Heart right ventricle (tissue), 16 donors: Measurements from ENCODE around the gene PIGW. TPM values are rescaled to one million over a fixed set of nuclear protein-coding genes. Genes with fewer than 3 reads are reported as not detected.

Experiments
- ATAC-seq, 8 donors: fragments of 200-7000 bp; cut with Tn5 transposase; one replicate each; pipeline ENCODE4 v1.9.1; 2020; ENCODE audit warnings: mild to moderate bottlenecking in 8 of 8, moderate library complexity in 8 of 8, moderate number of reproducible peaks in 1 of 8
- DNase-seq, 2 donors: peaks; one replicate each; pipeline ENCODE4 v3.0.0-alpha.2; 2020
- H3K27ac ChIP-seq, 10 donors: fragments of 200-600 bp; sonication (generic) in 2 of 10; one replicate each; pipeline versions ENCODE4 v1.5.0 to v1.8.0; 2020 to 2022; ENCODE audit warnings: mild to moderate bottlenecking in 3 of 10
- H3K27me3 ChIP-seq, 7 donors: fragments of 200-600 bp; one replicate each; pipeline ENCODE4 v1.8.0; 2021 to 2022; ENCODE audit warnings: mild to moderate bottlenecking in 2 of 7
- H3K36me3 ChIP-seq, 9 donors: fragments of 200-600 bp; sonication (generic) in 1 of 9; one replicate each; pipeline versions ENCODE4 v1.5.0 to v1.8.0; 2020 to 2022; ENCODE audit warnings: mild to moderate bottlenecking in 2 of 9
- H3K4me1 ChIP-seq, 9 donors: fragments of 200-600 bp; sonication (generic) in 1 of 9; one replicate each; pipeline versions ENCODE4 v1.5.0 to v1.8.0; 2020 to 2022; ENCODE audit warnings: mild to moderate bottlenecking in 4 of 9
- H3K4me3 ChIP-seq, 10 donors: fragments of 200-600 bp; sonication (generic) in 2 of 10; one replicate each; pipeline versions ENCODE4 v1.5.0 to v1.8.0; 2020 to 2022; ENCODE audit warnings: mild to moderate bottlenecking in 7 of 10, moderate library complexity in 2 of 10
- H3K9me3 ChIP-seq, 11 donors: fragments of 200-600 bp in 10 of 11; sonication (generic) in 2 of 11; one replicate each; pipeline versions ENCODE4 v1.5.0 to v1.8.0; 2013 to 2022; ENCODE audit warnings: mild to moderate bottlenecking in 2 of 11, control low read depth in 1 of 11, moderate library complexity in 1 of 11
- WGBS, 2 donors: extraction: QIAGEN DNeasy Blood & Tissue Kit; methylation state at CpG; one replicate each; pipeline ENCODE4 v1.1.7; 2013; ENCODE audit warnings: inconsistent platforms in 1 of 2; 5-methylcytosine and 5-hydroxymethylcytosine counted together
- intact Hi-C, 10 donors: fragments of 100-400 bp; cut with DNase I; formaldehyde crosslinking; loops; one replicate each; pipeline versions ENCODE4 v1.11.1 to v1.14.2; 2022
- polyA plus RNA-seq, 2 donors: library from polyadenylated mRNA; stranded (reverse); fragments of 200-250 nt; gene quantifications; one replicate each; pipeline ENCODE4 v1.2.3, GENCODE V29; 2013
- total RNA-seq, 10 donors: library from RNA; stranded (reverse); fragmentation: NEBNext Ultra II Directional in 3 of 10; extraction: Animal tissue kit (Norgen Biotek cat#: 25700) in 3 of 10; gene quantifications; one replicate each; pipeline versions ENCODE4 v1.2.1 to v1.2.4, GENCODE V29; 2021 to 2023
- TF ChIP-seq, protein P1 (sequence below), 9 donors: fragments of 200-600 bp; sonication (generic) in 2 of 9; IDR thresholded peaks; one replicate each; pipeline versions ENCODE4 v1.5.0 to v1.8.0; 2021 to 2022; ENCODE audit warnings: antibody characterized with exemption in 9 of 9, mild to moderate bottlenecking in 5 of 9, moderate library complexity in 1 of 9
- donor health status: Arrhythmogenic right ventricular cardiomyopathy.
- donor health status: ischemic (EF 13 %, LVEDD 7.1; RV severe dilation, severe dysfunction).
- donor health status: healthy with polysubstance abuse.
- donor health status: DM: no; HTN: yes; CAD: no.
- donor health status: DM: no; HTN: no; CAD: no.
- donor health status: ischemic (EF 25% LVEDD 6.9; RV normal size, moderate dysfunction).
- donor health status: ischemic (EF 25% LVEDD 5.7; RV mildly dilated, moderate dysfunction).
- donor health status: healthy.
- donor health status: DM: yes; HTN: yes; CAD: no.
- donor health status: Ischemic cardiomyopathy.
- donor health status: ischemic (EF 35%, LVEDD 5.7; RV mildly dilated, moderate dysfunction).
- donor health status: nonischemic (EF 11% LVEDD 7.7; RV severe dilation, severe dysfunction).
- donor health status: DM: yes; HTN: yes; CAD: no.
- donor health status: PGD.
- donor health status: ischemic (EF 29% LVEDD 5.4; RV normal size, mild dysfunction).
- donor health status: nonischemic (EF 23%, LVEDD 6.1; RV moderate dilation, normal function).

Gene PIGW
- total and polyA plus RNA-seq, 12 donors, result 2.5 to 10.2 (median 6.2) TPM

DNA sequence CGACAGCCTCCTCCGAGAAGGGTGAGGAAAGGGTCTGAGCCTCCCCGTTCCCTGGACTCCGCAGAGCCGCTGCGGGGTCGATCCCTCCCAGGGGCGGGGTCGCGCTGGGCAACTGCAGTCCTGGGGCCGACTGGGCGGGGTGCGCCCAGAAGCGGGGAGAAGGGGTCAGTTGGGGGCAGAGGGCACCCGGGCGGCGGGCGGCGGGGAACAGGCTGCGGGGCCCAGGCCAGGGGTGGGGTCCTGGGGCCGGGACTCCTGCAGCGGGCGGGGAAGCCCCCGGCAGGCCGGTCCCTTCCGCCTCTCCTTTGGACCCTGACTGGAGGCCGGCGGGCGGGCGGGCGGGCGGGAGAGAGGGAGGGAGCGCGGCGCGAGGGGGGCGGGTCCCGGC lies 10.3 kb downstream of the PIGW start:
- H3K36me3 ChIP-seq, result peaks cover 0 to 32% (median 0%) of the 10 kb centered on the region in 9 donors
- no peaks in the 10 kb centered on the region for H3K9me3 ChIP-seq
- DNase-seq (no peak), ATAC-seq (peak in 7 of 8 donors; percentile 40 to 73 (median 56))
- peak overlapping the region; percentile 69 to 98 (median 86) for H3K4me3 ChIP-seq
- H3K4me1 ChIP-seq, result peaks cover 16 to 52% (median 48%) of the 10 kb centered on the region in 9 donors
- H3K27me3 ChIP-seq, result no peaks in the 10 kb centered on the region
- intact Hi-C loops, result loop anchor here in 6 of 10 donors (5.0 to 10.0 kb wide), 3 partner anchors 47 to 60 kb away; partner anchors contain the start of genes DHRS11 (in 6 of the 6) and ZNHIT3 (in 1 of the 6)
- TF ChIP-seq, protein P1, sequence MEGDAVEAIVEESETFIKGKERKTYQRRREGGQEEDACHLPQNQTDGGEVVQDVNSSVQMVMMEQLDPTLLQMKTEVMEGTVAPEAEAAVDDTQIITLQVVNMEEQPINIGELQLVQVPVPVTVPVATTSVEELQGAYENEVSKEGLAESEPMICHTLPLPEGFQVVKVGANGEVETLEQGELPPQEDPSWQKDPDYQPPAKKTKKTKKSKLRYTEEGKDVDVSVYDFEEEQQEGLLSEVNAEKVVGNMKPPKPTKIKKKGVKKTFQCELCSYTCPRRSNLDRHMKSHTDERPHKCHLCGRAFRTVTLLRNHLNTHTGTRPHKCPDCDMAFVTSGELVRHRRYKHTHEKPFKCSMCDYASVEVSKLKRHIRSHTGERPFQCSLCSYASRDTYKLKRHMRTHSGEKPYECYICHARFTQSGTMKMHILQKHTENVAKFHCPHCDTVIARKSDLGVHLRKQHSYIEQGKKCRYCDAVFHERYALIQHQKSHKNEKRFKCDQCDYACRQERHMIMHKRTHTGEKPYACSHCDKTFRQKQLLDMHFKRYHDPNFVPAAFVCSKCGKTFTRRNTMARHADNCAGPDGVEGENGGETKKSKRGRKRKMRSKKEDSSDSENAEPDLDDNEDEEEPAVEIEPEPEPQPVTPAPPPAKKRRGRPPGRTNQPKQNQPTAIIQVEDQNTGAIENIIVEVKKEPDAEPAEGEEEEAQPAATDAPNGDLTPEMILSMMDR (IDR thresholded peaks at IDR 0.05), result no peak
- H3K27ac ChIP-seq, result peak overlapping the region; percentile 97 to 100 (median 100)
- 1% methylated on average over 17 to 29 of the region's 38 CpGs for WGBS, 2 donors

DNA sequence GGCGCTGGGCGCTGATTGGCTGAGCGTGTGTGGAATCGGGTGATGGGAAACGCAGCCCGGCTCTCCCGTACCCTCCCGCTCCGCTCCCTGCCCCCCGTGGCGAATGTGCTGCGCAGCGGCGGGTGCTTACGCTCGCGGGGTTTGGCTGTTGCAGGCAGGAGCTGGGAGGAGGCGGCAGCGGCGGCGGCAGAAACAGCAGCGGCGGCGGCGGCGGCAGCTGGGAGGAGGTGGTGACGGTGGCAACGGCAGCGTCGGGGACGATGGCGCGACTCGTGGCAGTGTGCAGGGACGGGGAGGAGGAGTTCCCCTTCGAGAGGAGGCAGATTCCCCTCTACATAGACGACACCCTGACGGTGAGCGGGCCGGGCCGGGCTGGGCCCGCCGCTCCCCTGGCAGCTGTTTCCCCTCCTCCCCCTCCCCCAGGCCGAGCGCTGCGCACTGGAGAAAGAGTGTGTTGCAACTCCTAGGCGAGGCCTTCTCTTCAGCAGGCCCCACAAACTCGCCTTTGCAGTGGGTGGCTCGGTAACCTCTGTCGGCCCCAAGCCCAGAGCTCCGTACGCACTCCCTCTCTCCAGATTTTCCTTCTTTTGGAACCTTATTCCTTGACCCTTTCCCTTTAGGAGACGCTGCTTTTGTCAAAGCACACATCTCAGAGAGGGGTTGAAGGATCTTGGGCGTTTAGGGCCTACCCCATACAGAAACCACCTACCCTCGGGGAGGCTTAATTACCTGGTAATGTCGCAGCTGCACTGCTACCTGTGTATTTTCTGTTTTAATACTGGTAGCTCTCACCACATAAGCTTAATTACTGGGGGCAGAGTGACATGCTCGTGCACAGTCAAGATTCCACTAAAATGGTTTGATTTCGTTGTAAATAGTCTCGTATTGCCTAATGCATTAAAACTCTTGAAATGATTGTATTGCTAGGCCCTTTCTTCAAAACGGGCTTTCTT lies 11.0 kb downstream of the PIGW start:
- H3K27ac ChIP-seq, result peak overlapping the region; percentile 97 to 100 (median 100)
- ATAC-seq (peak; percentile 89 to 95 (median 92)), DNase-seq (peak; percentile 96 to 97)
- peak overlapping the region; percentile 69 to 98 (median 86) for H3K4me3 ChIP-seq
- no peaks in the 10 kb centered on the region for H3K9me3 ChIP-seq
- intact Hi-C loops, result loop anchor here in 6 of 10 donors (5.0 to 10.0 kb wide), 3 partner anchors 47 to 61 kb away; partner anchors contain the start of genes DHRS11 (in 6 of the 6) and ZNHIT3 (in 1 of the 6)
- H3K4me1 ChIP-seq, result peaks cover 16 to 56% (median 49%) of the 10 kb centered on the region in 9 donors
- TF ChIP-seq, protein P1 (IDR thresholded peaks at IDR 0.05), result no peak
- 1% methylated on average over 60 of the region's 60 CpGs for WGBS, 2 donors
- H3K27me3 ChIP-seq, result no peaks in the 10 kb centered on the region
- H3K36me3 ChIP-seq, result peaks cover 0 to 30% (median 0%) of the 10 kb centered on the region in 9 donors

GRCh38 chr17:36546418-36547093 lies 11.8 kb downstream of the PIGW start:
- TF ChIP-seq, protein P1 (IDR thresholded peaks at IDR 0.05), result no peak
- DNase-seq, result no peak
- Histone ChIP-seq H3K9me3 (no peaks in the 10 kb centered on the region), H3K27ac (peak overlapping the region in 9 of 10 donors; percentile 97 to 100 (median 100)), H3K27me3 (no peaks in the 10 kb centered on the region), H3K4me3 (peak overlapping the region; percentile 69 to 98 (median 86)), H3K36me3 (peaks cover 0 to 30% (median 0%) of the 10 kb centered on the region in 9 donors), H3K4me1 (peaks cover 16 to 65% (median 49%) of the 10 kb centered on the region in 9 donors)
- 20 to 29% methylated on average over 7 of the region's 7 CpGs for WGBS, 2 donors
- intact Hi-C loops, result loop anchor here in 6 of 10 donors (5.0 to 10.0 kb wide), 3 partner anchors 46 to 62 kb away; partner anchors contain the start of genes DHRS11 (in 6 of the 6) and ZNHIT3 (in 1 of the 6)
- no peak for ATAC-seq

- ATAC-seq, result no peak
- Histone ChIP-seq H3K4me1 (peaks cover 16 to 77% (median 55%) of the 10 kb centered on the region in 9 donors), H3K27me3 (no peaks in the 10 kb centered on the region), H3K36me3 (peaks cover 0 to 32% (median 0%) of the 10 kb centered on the region in 9 donors), H3K27ac (peak overlapping the region in 2 of 10 donors; percentile 16 to 100), H3K4me3 (peak overlapping the region in 2 of 10 donors; percentile 69 to 98), H3K9me3 (no peaks in the 10 kb centered on the region)
- intact Hi-C loops, result loop anchor here in 6 of 10 donors (5.0 to 10.0 kb wide), 3 partner anchors 45 to 63 kb away; partner anchors contain the start of genes DHRS11 (in 6 of the 6) and ZNHIT3 (in 1 of the 6)
- no peak for DNase-seq
- TF ChIP-seq, protein P1 (IDR thresholded peaks at IDR 0.05), result no peak
These were observed 13.0 kb downstream of the PIGW start for GRCh38 chr17:36547776-36548175.
